Stimulated activated naive CD8-positive, alpha-beta T cell treated with anti-CD3 and anti-CD28 coated beads, Interleukin-15, Interleukin-2, amounts not matched to agents 100 U/mL and 50 U/mL, for 24 hours (primary cell): ENCODE measurements around the gene CNPY1.

Experiments used
- ATAC-seq: fragments of 150-1000 bp; cut with Tn5 transposase; one replicate; pipeline ENCODE4 v1.10.0; 2021
- DNase-seq: peaks from one replicate; pipeline ENCODE4 v3.0.0; 2021

Gene CNPY1

GRCh38 chr7:155453296-155454182 lies 92.8 kb downstream of the CNPY1 start:
- ATAC-seq (no peak), DNase-seq (no peak)

- ATAC-seq (no peak), DNase-seq (no peak)
Observed at GRCh38 chr7:155452505-155453295, 93.7 kb downstream of the CNPY1 start.

GRCh38 chr7:155451840-155452239 lies 94.5 kb downstream of the CNPY1 start:
- no peak for DNase-seq

More at GRCh38 chr7:155451840-155452239, 94.5 kb downstream of the CNPY1 start:
- no peak for ATAC-seq
